Effector memory CD8-positive, alpha-beta T cell (primary cell): ENCODE results near the gene L3MBTL3.
A peak's percentile ranks its signal among the peaks of the same experiment; 100 is the strongest.

Experiments
- ATAC-seq: fragments of 150-1000 bp; cut with Tn5 transposase; replicated peaks from 2 replicates; pipeline ENCODE4 v1.10.0; 2021; ENCODE audit warnings: mild to moderate bottlenecking, moderate library complexity
- DNase-seq, 3 experiments: peaks; one replicate each; pipeline ENCODE4 v3.0.0; 2021
- H3K27ac Mint-ChIP-seq, 2 donors: one replicate each; pipeline ENCODE4 v1.8.0; 2022; ENCODE audit warnings: mild to moderate bottlenecking in 2 of 2, mixed read lengths in 2 of 2, moderate library complexity in 2 of 2
- H3K27me3 Mint-ChIP-seq, 2 donors: one replicate each; pipeline ENCODE4 v1.8.0; 2022; ENCODE audit warnings: mixed read lengths in 2 of 2
- H3K36me3 Mint-ChIP-seq: one replicate; pipeline ENCODE4 v1.8.0; 2022; ENCODE audit warnings: mild to moderate bottlenecking, moderate library complexity, mixed read lengths; ENCODE audit not compliant: insufficient read depth
- H3K4me1 Mint-ChIP-seq, 2 donors: one replicate each; pipeline ENCODE4 v1.8.0; 2022; ENCODE audit warnings: low read depth in 2 of 2, mixed read lengths in 2 of 2
- H3K4me3 Mint-ChIP-seq, 2 donors: one replicate each; pipeline ENCODE4 v1.8.0; 2022; ENCODE audit warnings: mild to moderate bottlenecking in 2 of 2, mixed read lengths in 2 of 2, moderate library complexity in 2 of 2
- H3K9me3 Mint-ChIP-seq, 2 donors: one replicate each; pipeline ENCODE4 v1.8.0; 2022; ENCODE audit warnings: mixed read lengths in 2 of 2

The L3MBTL3 gene

DNA sequence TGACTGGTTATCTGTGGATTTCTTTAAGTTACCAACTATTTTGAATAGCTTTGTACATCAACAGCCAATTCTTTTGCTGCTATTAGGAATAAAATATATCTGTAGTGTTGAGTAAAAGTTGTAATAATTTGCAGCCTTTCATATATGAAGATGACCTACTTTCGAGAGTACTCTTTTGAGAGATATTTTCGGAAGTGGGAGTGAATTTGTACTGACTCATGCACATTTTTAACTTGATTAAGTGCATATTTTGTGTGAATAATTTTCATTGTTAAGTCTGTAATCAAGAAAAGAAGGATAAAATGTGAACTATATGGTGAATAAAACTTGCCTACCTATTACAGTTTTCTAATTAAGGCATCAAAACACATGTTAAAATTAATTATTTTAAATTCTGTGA, 51.9 kb downstream of the L3MBTL3 start:
- Mint-ChIP-seq H3K4me1 (peaks cover 6% of the 10 kb centered on the region in 2 donors), H3K27me3 (no peaks in the 10 kb centered on the region), H3K27ac (peak overlapping the region in 1 of 2 donors; percentile 57), H3K4me3 (peak overlapping the region in 1 of 2 donors; percentile 61), H3K36me3 (peaks cover 39% of the 10 kb centered on the region), H3K9me3 (no peaks in the 10 kb centered on the region)
- DNase-seq: no peak
- ATAC-seq: no peak

DNA sequence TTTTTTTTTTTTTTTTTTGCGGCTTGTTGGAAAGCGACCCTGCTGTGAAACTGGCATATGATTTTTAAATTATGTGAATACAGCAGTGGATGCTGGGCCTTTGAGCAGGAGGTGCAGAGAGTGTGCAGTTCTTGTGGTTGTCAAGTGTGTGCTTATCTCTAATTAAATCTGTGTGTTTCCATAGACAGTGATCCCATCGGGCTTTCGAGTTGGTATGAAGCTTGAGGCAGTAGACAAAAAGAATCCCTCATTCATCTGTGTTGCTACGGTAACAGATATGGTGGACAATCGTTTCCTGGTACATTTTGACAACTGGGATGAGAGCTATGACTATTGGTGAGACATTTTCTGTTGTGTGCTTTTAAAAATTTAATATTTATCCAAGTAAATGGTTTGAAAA, 52.4 kb downstream of the L3MBTL3 start:
- H3K27ac Mint-ChIP-seq: peak overlapping the region in 1 of 2 donors; percentile 57
- H3K36me3 Mint-ChIP-seq: peaks cover 39% of the 10 kb centered on the region
- peak overlapping the region in 1 of 2 donors; percentile 61 for H3K4me3 Mint-ChIP-seq
- no peaks in the 10 kb centered on the region for H3K27me3 Mint-ChIP-seq
- peak; percentile 48 for ATAC-seq
- peaks cover 10 to 11% of the 10 kb centered on the region in 2 donors for H3K4me1 Mint-ChIP-seq
- no peaks in the 10 kb centered on the region for H3K9me3 Mint-ChIP-seq
- DNase-seq: no peak

- no peaks in the 10 kb centered on the region for H3K27me3 Mint-ChIP-seq
- H3K27ac Mint-ChIP-seq: peak overlapping the region in 1 of 2 donors; percentile 36
- peaks cover 24% of the 10 kb centered on the region for H3K36me3 Mint-ChIP-seq
- DNase-seq (no peak), ATAC-seq (no peak)
- peaks cover 8 to 16% of the 10 kb centered on the region in 2 donors for H3K4me1 Mint-ChIP-seq
- H3K4me3 Mint-ChIP-seq: no peak overlapping the region
- H3K9me3 Mint-ChIP-seq: no peaks in the 10 kb centered on the region
These were observed 57.6 kb downstream of the L3MBTL3 start for GRCh38 chr6:130075879-130076460.

GRCh38 chr6:130076512-130076911, 58.1 kb downstream of the L3MBTL3 start:
- ATAC-seq (peak; percentile 36), DNase-seq (no peak)
- peaks cover 8 to 16% of the 10 kb centered on the region in 2 donors for H3K4me1 Mint-ChIP-seq
- no peaks in the 10 kb centered on the region for H3K27me3 Mint-ChIP-seq
- H3K27ac Mint-ChIP-seq: no peak overlapping the region
- peaks cover 25% of the 10 kb centered on the region for H3K36me3 Mint-ChIP-seq
- H3K4me3 Mint-ChIP-seq: no peak overlapping the region
- no peaks in the 10 kb centered on the region for H3K9me3 Mint-ChIP-seq

- H3K4me1 Mint-ChIP-seq: no peaks in the 10 kb centered on the region
- peaks cover 31% of the 10 kb centered on the region for H3K36me3 Mint-ChIP-seq
- H3K9me3 Mint-ChIP-seq: peaks cover 0 to 1% of the 10 kb centered on the region in 2 donors
- H3K27me3 Mint-ChIP-seq: no peaks in the 10 kb centered on the region
- ATAC-seq (no peak), DNase-seq (no peak)
- no peak overlapping the region for H3K4me3 Mint-ChIP-seq
- H3K27ac Mint-ChIP-seq: no peak overlapping the region
These were observed 72.4 kb downstream of the L3MBTL3 start for GRCh38 chr6:130090796-130091195.

GRCh38 chr6:130093546-130093945, 75.2 kb downstream of the L3MBTL3 start:
- Mint-ChIP-seq H3K4me1 (peaks cover 3 to 4% of the 10 kb centered on the region in 2 donors), H3K36me3 (peaks cover 38% of the 10 kb centered on the region), H3K4me3 (no peak overlapping the region), H3K9me3 (peaks cover 0 to 1% of the 10 kb centered on the region in 2 donors), H3K27me3 (no peaks in the 10 kb centered on the region), H3K27ac (no peak overlapping the region)
- DNase-seq (no peak), ATAC-seq (no peak)

- no peak for DNase-seq
- Mint-ChIP-seq H3K4me1 (peaks cover 7 to 13% of the 10 kb centered on the region in 2 donors), H3K4me3 (no peak overlapping the region), H3K27ac (peak overlapping the region in 1 of 2 donors; percentile 36), H3K27me3 (no peaks in the 10 kb centered on the region), H3K9me3 (no peaks in the 10 kb centered on the region), H3K36me3 (peaks cover 37% of the 10 kb centered on the region)
- no peak for ATAC-seq
These were observed 79.9 kb downstream of the L3MBTL3 start for GRCh38 chr6:130098317-130098716.

DNA sequence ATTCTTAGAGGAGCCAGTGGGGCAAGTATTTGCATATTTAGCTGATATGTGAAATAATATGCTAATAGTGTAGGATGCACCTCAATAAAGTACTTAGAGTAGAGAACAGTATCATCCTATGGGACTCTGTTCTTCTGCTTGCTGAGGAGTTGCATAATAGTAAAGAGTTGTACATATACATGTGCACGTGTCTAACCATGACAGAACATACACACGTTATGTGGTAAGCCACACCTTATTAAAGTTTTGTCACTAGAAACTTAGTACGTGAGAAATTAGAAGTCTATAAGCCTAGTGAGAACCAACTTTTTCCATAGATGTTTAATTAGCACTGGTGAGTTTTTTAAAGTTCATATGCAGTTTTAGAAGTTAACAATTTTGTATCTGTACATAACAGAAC, 80.7 kb downstream of the L3MBTL3 start:
- no peak for DNase-seq
- Mint-ChIP-seq H3K4me3 (no peak overlapping the region), H3K36me3 (peaks cover 33% of the 10 kb centered on the region), H3K27me3 (no peaks in the 10 kb centered on the region), H3K9me3 (no peaks in the 10 kb centered on the region), H3K4me1 (peaks cover 7 to 17% of the 10 kb centered on the region in 2 donors), H3K27ac (no peak overlapping the region)
- ATAC-seq: no peak

DNA sequence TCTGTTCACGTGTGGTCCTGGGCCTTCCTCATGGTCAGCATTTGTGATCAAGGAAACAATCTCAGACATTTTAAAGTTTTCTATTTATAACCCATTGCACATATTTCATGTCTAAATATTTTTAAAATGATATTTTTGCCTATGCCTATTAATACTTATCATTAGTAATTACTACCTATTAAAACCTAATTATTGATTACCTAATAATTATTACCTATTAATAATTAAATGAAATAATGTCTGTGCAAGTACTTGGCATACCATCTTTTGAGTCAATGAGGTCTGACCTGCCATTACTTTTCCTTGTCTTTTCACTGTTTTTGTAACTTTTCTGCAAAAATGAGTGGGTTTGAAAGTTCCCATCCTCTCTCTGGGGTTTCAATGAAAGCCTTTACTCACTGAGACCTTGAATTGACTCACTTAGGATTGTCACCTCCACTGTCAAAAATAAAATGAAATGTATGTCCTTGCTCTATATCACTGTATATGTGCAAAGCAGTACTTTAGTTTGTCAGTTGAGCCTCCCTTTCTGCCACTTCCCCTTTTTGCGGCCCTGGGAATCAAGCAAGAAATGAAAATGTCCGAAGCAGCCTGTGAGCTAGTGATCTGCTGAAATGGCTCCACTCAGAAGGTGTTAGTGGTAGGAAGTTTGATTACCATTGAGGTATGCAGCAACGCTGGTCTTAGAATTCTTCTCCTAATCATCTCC, 87.8 kb downstream of the L3MBTL3 start:
- no peak for DNase-seq
- no peak for ATAC-seq
- H3K36me3 Mint-ChIP-seq: peaks cover 19% of the 10 kb centered on the region
- H3K4me3 Mint-ChIP-seq: no peak overlapping the region
- H3K9me3 Mint-ChIP-seq: peaks cover 0 to 4% of the 10 kb centered on the region in 2 donors
- H3K27me3 Mint-ChIP-seq: no peaks in the 10 kb centered on the region
- H3K27ac Mint-ChIP-seq: no peak overlapping the region
- H3K4me1 Mint-ChIP-seq: peaks cover 7 to 29% of the 10 kb centered on the region in 2 donors

- Mint-ChIP-seq H3K27me3 (no peaks in the 10 kb centered on the region), H3K9me3 (peaks cover 0 to 4% of the 10 kb centered on the region in 2 donors), H3K4me1 (peaks cover 9 to 20% of the 10 kb centered on the region in 2 donors), H3K27ac (no peak overlapping the region), H3K36me3 (peaks cover 14% of the 10 kb centered on the region), H3K4me3 (no peak overlapping the region)
- ATAC-seq (no peak), DNase-seq (no peak)
These were observed 89.3 kb downstream of the L3MBTL3 start for GRCh38 chr6:130107710-130108109.

DNA sequence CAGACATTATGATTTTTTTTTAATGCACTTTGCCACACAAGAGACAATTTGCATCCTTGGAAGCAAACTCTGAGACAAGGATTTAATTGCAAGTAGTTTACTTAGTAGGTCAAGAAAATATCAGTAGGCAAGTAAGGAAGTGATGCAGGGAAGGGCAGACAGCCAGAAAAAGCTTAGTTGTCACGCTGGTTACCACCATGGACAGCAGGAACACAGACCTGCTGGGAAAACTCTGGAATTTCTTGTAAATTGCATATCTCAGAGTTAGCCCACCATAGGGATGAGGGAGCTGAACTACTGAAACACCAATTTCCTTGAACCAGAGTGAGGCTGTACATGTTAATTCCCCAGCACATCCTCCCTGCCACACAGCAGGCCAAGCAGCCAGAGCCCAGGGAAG, 92.7 kb downstream of the L3MBTL3 start:
- ATAC-seq: no peak
- no peaks in the 10 kb centered on the region for H3K27me3 Mint-ChIP-seq
- DNase-seq: no peak
- no peaks in the 10 kb centered on the region for H3K36me3 Mint-ChIP-seq
- peaks cover 9 to 15% of the 10 kb centered on the region in 2 donors for H3K4me1 Mint-ChIP-seq
- no peak overlapping the region for H3K27ac Mint-ChIP-seq
- H3K9me3 Mint-ChIP-seq: peaks cover 0 to 4% of the 10 kb centered on the region in 2 donors
- H3K4me3 Mint-ChIP-seq: no peak overlapping the region

DNA sequence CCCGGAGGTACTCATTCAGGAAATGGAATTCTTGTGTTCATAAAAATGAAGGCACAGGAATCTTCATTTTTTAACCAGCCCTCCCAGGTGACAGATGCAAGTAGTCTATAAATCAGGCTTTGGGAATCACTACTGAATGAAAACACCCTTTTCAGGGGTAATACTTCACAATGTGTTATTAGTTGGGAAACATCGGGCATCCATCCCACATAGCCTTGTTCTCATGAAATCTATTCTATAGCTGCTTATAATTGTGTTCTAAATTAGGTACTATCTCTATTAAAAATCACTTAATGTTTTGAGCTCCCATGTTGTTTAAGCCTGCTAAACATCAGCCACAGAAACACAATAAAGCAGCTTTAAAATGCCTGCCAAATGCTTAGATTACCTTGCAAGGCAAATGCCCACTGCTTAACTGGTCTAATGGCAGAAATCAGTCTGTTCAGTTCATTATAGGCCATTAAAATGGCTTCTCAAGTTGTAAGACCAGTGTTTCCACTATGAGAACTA, 94.9 kb downstream of the L3MBTL3 start:
- peaks cover 9 to 17% of the 10 kb centered on the region in 2 donors for H3K4me1 Mint-ChIP-seq
- H3K27ac Mint-ChIP-seq: no peak overlapping the region
- ATAC-seq (no peak), DNase-seq (no peak)
- no peak overlapping the region for H3K4me3 Mint-ChIP-seq
- no peaks in the 10 kb centered on the region for H3K27me3 Mint-ChIP-seq
- H3K9me3 Mint-ChIP-seq: peaks cover 0 to 4% of the 10 kb centered on the region in 2 donors
- H3K36me3 Mint-ChIP-seq: no peaks in the 10 kb centered on the region

DNA sequence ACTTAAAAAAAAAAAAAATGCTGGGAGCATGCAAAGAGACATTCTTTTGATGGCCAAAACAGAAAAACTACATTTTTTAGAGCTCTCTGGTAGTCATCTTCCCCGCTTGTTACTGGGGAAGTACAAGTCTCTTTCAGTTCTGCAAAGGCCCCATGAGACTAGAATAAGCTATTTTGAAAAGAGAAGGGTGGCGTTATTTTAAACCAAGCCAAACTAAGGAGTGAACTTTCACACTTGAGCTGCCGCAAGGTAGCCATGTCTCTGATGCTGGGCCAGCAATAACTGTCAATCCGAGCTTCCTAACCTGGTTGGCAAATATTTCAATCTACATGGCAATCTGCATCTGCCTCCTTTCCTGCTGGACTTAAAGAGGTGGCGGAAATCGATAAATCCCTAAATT, 96.7 kb downstream of the L3MBTL3 start:
- H3K4me1 Mint-ChIP-seq: peaks cover 5 to 13% of the 10 kb centered on the region in 2 donors
- no peak overlapping the region for H3K27ac Mint-ChIP-seq
- ATAC-seq (no peak), DNase-seq (no peak)
- H3K36me3 Mint-ChIP-seq: no peaks in the 10 kb centered on the region
- no peaks in the 10 kb centered on the region for H3K9me3 Mint-ChIP-seq
- H3K27me3 Mint-ChIP-seq: no peaks in the 10 kb centered on the region
- H3K4me3 Mint-ChIP-seq: no peak overlapping the region

GRCh38 chr6:130116273-130116672, 97.9 kb downstream of the L3MBTL3 start:
- DNase-seq (no peak), ATAC-seq (no peak)

More at GRCh38 chr6:130116273-130116672, 97.9 kb downstream of the L3MBTL3 start:
- H3K36me3 Mint-ChIP-seq: peaks cover 2% of the 10 kb centered on the region
- no peaks in the 10 kb centered on the region for H3K27me3 Mint-ChIP-seq
- no peak overlapping the region for H3K4me3 Mint-ChIP-seq
- no peaks in the 10 kb centered on the region for H3K9me3 Mint-ChIP-seq
- H3K27ac Mint-ChIP-seq: peak overlapping the region; percentile 53 to 66
- peaks cover 8 to 15% of the 10 kb centered on the region in 2 donors for H3K4me1 Mint-ChIP-seq
